ENCODE results near the gene ANO5.

ANO5 gene

GRCh38 chr11:22173532-22173931 lies 19.4 kb upstream of the ANO5 start:
- Histone ChIP-seq H3K4me1 (no peaks in the 10 kb centered on the region), H3K27me3 (no peaks in the 10 kb centered on the region), H3K4me2 (no peak overlapping the region), H3K27ac (no peak overlapping the region), H3K9ac (no peak overlapping the region), H3K36me3 (no peaks in the 10 kb centered on the region), H3K9me3 (no peaks in the 10 kb centered on the region), H4K20me1 (no peaks in the 10 kb centered on the region), H3K4me3 (no peak overlapping the region)
- TF ChIP-seq Cebpa-rat (IDR thresholded peaks at IDR 0.05), result no peak

DNA sequence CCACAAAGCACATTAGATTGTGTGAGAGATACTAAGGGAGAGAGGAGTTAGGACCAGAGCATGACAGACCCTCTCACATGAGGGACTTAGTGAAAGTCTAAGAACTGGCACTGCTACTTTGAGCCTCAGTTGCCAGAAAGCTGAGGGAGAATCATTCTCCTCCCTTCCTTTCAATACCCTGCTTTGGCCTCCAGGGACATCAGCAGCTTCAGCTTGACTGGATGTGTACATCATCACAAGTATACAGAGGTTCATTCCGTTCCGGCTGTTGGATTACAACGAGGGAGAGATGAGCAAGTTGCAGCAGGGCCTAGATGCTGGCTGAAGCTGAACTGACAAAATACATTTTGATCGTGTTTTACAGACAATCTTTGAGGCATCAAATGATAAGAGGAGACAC lies 15.7 kb upstream of the ANO5 start:
- Histone ChIP-seq H3K36me3 (no peaks in the 10 kb centered on the region), H4K20me1 (no peaks in the 10 kb centered on the region), H3K27ac (no peak overlapping the region), H3K9me3 (no peaks in the 10 kb centered on the region), H3K4me1 (no peaks in the 10 kb centered on the region), H3K4me3 (no peak overlapping the region), H3K9ac (no peak overlapping the region), H3K4me2 (no peak overlapping the region), H3K27me3 (no peaks in the 10 kb centered on the region)
- TF ChIP-seq Cebpa-rat (IDR thresholded peaks at IDR 0.05), result no peak

GRCh38 chr11:22179626-22180025 lies 13.3 kb upstream of the ANO5 start:
- H3K4me3 ChIP-seq, result no peak overlapping the region
- H3K9me3 ChIP-seq, result no peaks in the 10 kb centered on the region
- H4K20me1 ChIP-seq, result no peaks in the 10 kb centered on the region
- no peaks in the 10 kb centered on the region for H3K4me1 ChIP-seq
- H3K36me3 ChIP-seq, result no peaks in the 10 kb centered on the region
- no peak overlapping the region for H3K9ac ChIP-seq
- no peak overlapping the region for H3K27ac ChIP-seq
- no peaks in the 10 kb centered on the region for H3K27me3 ChIP-seq
- H3K4me2 ChIP-seq, result no peak overlapping the region
- TF ChIP-seq Cebpa-rat (IDR thresholded peaks at IDR 0.05), result no peak

DNA sequence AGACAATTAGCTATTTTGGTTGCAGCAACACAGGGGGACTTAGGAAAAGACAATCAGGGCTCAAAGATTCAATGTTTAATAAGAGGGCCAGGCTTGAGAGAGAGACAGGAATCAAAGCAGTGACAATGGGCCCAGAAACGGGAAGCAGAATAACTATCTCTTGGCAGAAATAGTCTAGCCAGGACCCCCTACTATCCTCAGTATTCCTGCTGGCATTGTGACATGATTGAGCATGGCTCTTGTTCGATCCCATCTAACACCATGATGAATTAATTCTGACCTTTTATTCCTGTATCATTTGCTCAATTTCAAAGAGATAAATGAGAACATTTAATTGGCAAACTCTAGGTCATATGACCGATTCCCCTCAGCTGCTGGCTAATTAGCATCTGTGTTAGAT lies 12.8 kb upstream of the ANO5 start:
- H4K20me1 ChIP-seq, result no peaks in the 10 kb centered on the region
- H3K36me3 ChIP-seq, result no peaks in the 10 kb centered on the region
- H3K4me2 ChIP-seq, result no peak overlapping the region
- no peak for TF ChIP-seq Cebpa-rat (IDR thresholded peaks at IDR 0.05)
- no peaks in the 10 kb centered on the region for H3K9me3 ChIP-seq
- H3K4me1 ChIP-seq, result no peaks in the 10 kb centered on the region
- no peaks in the 10 kb centered on the region for H3K27me3 ChIP-seq
- no peak overlapping the region for H3K4me3 ChIP-seq
- H3K27ac ChIP-seq, result no peak overlapping the region
- no peak overlapping the region for H3K9ac ChIP-seq

DNA sequence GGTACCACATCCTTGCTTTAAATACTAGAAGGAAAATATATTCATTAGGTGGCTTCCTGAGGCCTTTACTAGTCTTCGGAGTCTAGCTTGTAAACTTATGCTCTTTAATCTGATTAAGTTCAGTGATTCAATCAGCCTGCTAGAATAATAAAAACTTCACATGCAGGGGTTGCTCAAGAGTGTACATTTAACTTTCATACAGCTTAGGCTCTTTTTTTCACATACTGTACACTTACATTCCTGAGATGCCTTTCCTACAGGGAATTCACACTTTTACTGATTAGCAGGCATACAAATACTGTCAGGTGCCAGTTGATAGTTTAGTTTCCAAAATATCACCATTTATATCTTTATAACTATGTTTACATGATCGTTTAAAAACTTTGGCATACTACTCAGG lies 3.2 kb upstream of the ANO5 start:
- no peak for TF ChIP-seq Cebpa-rat (IDR thresholded peaks at IDR 0.05)
- Histone ChIP-seq H3K27me3 (no peaks in the 10 kb centered on the region), H3K9ac (no peak overlapping the region), H3K27ac (no peak overlapping the region), H3K36me3 (no peaks in the 10 kb centered on the region), H4K20me1 (no peaks in the 10 kb centered on the region), H3K4me2 (no peak overlapping the region), H3K4me3 (no peak overlapping the region), H3K4me1 (peaks cover 14% of the 10 kb centered on the region), H3K9me3 (no peaks in the 10 kb centered on the region)

DNA sequence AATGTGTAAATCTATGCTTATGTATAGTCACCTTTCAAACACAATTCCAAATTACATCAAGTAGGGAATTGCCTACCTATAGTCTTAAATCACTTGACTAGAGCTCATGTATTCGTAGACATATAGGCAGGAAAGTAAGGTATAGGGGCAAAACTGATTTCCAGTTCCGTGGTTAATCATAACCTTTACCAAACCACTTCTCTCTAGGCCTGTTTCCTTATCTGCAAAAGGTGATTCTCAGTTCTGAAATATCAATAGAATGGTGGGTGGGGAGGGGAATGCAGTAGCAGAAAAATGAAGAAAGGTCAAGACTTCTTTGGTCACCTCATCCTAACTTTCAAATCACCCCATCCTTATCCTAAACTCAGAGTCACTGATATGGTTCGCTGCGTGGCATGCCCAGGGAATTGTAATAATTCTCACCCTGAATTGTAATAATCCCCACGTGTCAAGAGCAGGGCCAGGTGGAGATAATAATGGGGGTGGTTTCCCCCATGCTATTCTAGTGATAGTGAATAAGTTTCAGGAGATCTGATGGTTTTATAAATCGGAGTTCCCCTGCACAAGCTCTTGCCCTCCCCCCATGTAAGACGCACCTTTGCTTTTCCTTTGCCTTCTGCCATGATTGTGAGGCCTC lies 1.9 kb upstream of the ANO5 start:
- no peak for TF ChIP-seq Cebpa-rat (IDR thresholded peaks at IDR 0.05)
- H3K9me3 ChIP-seq, result no peaks in the 10 kb centered on the region

GRCh38 chr11:22192289-22192641 lies 620 bp upstream of the ANO5 start:
- peak overlapping the region; percentile 79 for H3K4me3 ChIP-seq
- peak overlapping the region; percentile 72; the same call in 1 of the 2 replicates for H3K27ac ChIP-seq
- H3K9ac ChIP-seq, result peak overlapping the region; percentile 75
- no peak for TF ChIP-seq Cebpa-rat (IDR thresholded peaks at IDR 0.05)
- H3K4me1 ChIP-seq, result peaks cover 24% of the 10 kb centered on the region
- H3K9me3 ChIP-seq, result no peaks in the 10 kb centered on the region
- H4K20me1 ChIP-seq, result no peaks in the 10 kb centered on the region
- peak overlapping the region; percentile 93 for H3K4me2 ChIP-seq
- H3K27me3 ChIP-seq, result no peaks in the 10 kb centered on the region
- no peaks in the 10 kb centered on the region for H3K36me3 ChIP-seq

More for the DNA sequence above, 1.9 kb upstream of the ANO5 start:
- H3K36me3 ChIP-seq, result no peaks in the 10 kb centered on the region
- H3K27ac ChIP-seq, result no peak overlapping the region
- no peak overlapping the region for H3K4me2 ChIP-seq
- no peaks in the 10 kb centered on the region for H3K27me3 ChIP-seq
- H3K4me3 ChIP-seq, result no peak overlapping the region
- peaks cover 24% of the 10 kb centered on the region for H3K4me1 ChIP-seq
- no peaks in the 10 kb centered on the region for H4K20me1 ChIP-seq
- no peak overlapping the region for H3K9ac ChIP-seq

GRCh38 chr11:22193348-22194051 lies 615 bp downstream of the ANO5 start:
- Histone ChIP-seq H4K20me1 (no peaks in the 10 kb centered on the region), H3K36me3 (no peaks in the 10 kb centered on the region), H3K4me1 (peaks cover 24% of the 10 kb centered on the region), H3K9ac (peak overlapping the region; percentile 75), H3K4me2 (peak overlapping the region; percentile 93), H3K27ac (peak overlapping the region; percentile 72; the same call in 1 of the 2 replicates), H3K27me3 (no peaks in the 10 kb centered on the region), H3K4me3 (peak overlapping the region; percentile 79), H3K9me3 (no peaks in the 10 kb centered on the region)
- TF ChIP-seq Cebpa-rat (IDR thresholded peaks at IDR 0.05), result no peak

DNA sequence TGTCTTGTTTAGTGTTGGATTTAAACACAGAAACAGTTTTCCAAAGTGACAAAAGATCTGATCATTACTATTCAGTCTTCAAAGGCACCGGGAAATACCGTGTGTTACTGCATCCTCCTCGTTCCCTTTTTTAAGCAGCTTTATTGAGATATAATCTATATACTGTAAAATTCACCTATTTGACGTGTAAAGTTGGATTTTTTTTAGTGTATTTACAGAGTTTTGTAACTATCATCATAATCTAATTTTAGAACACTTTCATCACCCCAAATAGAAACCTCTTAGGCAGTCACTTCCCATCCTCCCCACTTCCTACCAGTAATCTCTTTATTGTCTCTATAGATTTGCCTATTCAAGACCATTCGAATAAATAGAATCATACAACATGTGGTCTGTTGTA lies 1.4 kb downstream of the ANO5 start:
- H3K4me2 ChIP-seq, result peak overlapping the region; percentile 93
- H4K20me1 ChIP-seq, result no peaks in the 10 kb centered on the region
- no peak overlapping the region for H3K27ac ChIP-seq
- H3K9me3 ChIP-seq, result no peaks in the 10 kb centered on the region
- peak overlapping the region; percentile 79 for H3K4me3 ChIP-seq
- no peak for TF ChIP-seq Cebpa-rat (IDR thresholded peaks at IDR 0.05)
- no peaks in the 10 kb centered on the region for H3K36me3 ChIP-seq
- H3K27me3 ChIP-seq, result no peaks in the 10 kb centered on the region
- peak overlapping the region; percentile 75; the same call in 1 of the 2 replicates for H3K9ac ChIP-seq
- H3K4me1 ChIP-seq, result peaks cover 24% of the 10 kb centered on the region

DNA sequence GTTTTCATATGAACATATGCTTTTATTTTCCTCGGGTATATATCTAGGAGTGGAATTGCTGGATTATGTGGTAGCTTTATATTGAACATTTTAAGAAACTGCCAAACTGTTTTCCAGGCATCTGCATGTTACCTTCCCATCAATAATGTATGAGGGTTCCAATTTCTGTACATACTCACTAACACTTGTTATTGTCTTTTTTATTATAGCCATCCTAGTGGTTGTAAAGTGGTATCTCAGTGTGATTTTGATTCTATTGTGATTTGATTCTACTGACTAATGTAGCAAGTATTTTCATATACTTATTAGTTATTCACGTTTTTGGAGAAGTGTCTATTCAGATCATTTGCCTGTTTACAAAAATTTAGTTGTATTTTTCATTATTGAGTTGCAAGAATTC lies 2.0 kb downstream of the ANO5 start:
- H3K27me3 ChIP-seq, result no peaks in the 10 kb centered on the region
- no peak for TF ChIP-seq Cebpa-rat (IDR thresholded peaks at IDR 0.05)
- no peaks in the 10 kb centered on the region for H3K9me3 ChIP-seq
- no peaks in the 10 kb centered on the region for H4K20me1 ChIP-seq
- peaks cover 24% of the 10 kb centered on the region for H3K4me1 ChIP-seq
- H3K4me3 ChIP-seq, result no peak overlapping the region; the same call in 1 of the 2 replicates
- H3K27ac ChIP-seq, result no peak overlapping the region
- H3K9ac ChIP-seq, result no peak overlapping the region
- H3K36me3 ChIP-seq, result no peaks in the 10 kb centered on the region
- peak overlapping the region; percentile 93 for H3K4me2 ChIP-seq

Measured in BLaER1 (cell line).